ENCODE measurements around the gene SORL1-AS1.
A peak's percentile ranks its signal among the peaks of the same experiment; 100 is the strongest.
"Not testable (repeated sequence)": the region's sequence is repeated elsewhere in the genome, so short reads cannot be mapped to it uniquely, and the experiment has no call there.

The SORL1-AS1 gene

GRCh38 chr11:121452609-121453150 is at the start of gene SORL1-AS1:
SORL1-AS1 (minus strand) TSS chr11:121452967.
- DNase-seq, result no peak

GRCh38 chr11:121500717-121501116 is 48.0 kb upstream of the SORL1-AS1 start:
- DNase-seq, result no peak

DNA sequence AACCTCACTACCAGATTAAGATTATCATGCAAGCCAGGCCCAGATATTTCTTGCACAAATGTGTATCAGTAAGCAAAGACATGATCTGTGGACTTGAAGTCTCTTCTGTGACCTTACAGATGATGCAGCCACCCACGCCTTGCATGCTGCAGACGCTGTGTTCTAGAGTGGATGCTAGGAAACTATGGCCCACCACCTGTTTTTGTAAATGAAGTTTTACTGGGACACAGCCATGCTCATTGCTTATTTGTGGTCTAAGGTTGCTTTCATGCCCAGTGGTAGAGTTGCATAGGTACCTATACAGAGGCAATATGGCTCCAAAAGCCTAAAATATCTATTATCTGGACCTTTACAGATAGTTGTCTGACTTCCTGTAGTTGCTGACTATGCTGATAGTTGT is 47.5 kb upstream of the SORL1-AS1 start:
- no peak for DNase-seq

DNA sequence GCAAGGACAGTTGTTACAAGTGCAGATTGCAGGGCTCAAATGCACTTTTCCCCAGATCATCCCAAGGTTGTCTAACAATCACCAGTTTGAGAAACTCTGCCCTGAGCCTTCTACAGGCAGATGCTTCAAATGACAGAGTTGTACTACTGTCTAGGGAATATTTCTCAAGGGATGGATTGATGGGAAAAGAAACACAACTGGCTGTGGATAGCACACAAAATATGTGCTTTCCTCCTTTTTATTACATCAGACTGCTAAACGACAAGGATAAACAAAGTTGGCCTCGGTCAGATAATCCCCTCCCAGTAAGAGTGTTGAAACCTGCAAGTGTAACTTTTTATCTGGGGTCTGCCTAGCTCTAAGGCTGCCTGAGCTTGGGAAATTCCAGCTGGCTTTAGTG is 46.6 kb upstream of the SORL1-AS1 start:
- DNase-seq, result no peak

DNA sequence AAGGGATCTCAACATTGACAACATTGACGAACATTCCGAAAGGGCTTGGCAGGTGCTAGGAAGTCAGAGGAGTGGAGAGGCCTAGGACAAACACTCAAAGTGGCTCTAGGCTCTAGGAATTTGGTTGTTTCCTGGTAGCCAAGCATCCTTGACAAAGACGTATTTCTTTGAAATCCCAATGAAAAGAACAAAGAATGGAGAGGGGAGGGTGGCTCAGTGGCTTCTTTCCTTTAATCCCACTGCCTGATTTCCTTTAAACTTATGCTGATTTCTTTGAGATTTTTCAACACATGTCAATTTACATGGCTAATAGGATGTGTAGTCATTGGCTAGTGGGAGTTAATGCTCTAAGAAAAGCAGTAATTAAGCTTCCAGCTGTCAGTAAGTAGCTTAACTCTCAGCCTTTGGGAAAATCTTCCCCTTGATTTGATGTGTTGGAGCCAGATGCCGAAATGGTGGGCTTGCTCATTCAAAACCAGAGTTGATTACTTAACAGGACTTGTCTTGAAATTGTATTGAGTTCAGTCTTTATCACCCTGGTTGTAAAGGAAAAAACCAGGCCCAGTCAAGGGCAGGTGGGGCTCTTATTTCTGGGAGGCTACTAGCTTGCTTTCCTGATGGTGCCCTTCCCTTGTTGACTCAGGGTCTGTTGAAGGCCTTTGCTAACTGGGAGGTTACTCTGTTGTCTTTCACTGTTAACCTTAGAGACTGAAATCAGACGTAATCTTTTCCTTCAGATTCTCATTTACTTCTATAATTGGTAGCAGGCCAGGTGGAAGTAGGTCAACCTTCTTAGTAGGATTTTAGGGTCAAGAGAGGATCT is 44.6 kb upstream of the SORL1-AS1 start:
- DNase-seq, result no peak

- DNase-seq, result no peak
These were observed 41.8 kb upstream of the SORL1-AS1 start for GRCh38 chr11:121494355-121495099.

DNA sequence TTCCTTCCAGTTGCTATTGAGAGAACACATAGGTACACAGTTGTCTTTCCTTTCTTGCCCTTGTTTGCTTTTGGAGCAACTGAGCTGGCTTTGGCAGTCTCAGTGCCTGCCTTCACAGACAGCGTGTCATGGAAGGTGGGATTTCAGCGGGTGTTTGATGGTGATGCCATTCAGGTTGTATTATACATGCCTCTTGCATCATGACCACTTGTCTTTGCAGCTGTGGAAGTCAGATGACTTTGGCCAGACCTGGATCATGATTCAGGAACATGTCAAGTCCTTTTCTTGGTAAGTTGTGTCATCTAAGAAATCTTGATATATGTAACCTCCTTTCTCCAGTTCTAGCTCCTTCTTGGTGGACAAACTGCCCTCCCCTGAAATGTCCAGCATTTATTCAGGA is 37.1 kb upstream of the SORL1-AS1 start:
- no peak for DNase-seq

DNA sequence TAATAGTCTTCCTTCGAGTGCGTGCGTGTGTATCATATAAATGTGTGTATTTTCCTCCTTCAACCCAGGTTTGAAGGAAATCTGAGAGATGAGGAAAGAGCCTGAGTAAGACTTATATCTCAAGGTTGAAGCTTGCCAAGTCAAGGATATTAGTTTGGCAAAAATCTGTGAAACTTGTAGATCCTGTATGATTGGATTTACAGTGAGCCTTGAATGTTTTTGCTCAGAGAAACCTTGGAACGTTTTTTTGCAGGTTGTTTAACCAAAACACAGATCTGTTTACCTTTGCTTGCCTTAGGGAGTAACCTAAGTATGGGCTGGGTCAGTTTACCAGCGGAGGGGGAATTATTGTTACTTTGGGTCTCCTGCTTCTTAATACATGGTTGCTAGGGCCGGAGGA is 35.9 kb upstream of the SORL1-AS1 start:
- DNase-seq, result no peak

DNA sequence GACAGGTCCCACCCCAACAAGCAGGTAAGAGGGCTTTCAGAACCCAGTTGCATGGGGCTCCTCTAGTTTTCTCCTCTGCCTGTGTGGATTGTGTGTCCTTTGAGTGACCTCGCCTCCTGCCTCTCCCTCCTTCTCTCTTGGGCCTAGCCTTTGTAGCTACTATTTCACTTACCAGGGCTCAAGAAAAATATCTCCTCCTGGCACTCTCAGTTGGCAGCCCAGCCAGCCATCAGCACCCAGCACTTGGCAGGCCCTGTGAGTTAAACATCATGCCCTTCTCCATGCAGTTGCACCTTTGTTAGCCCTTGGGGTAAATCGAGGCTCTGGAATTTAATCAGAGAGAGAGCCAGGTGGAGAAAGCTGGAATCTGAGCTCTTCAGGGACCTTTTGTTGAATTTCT is 35.4 kb upstream of the SORL1-AS1 start:
- no peak for DNase-seq

GRCh38 chr11:121487191-121487590 is 34.4 kb upstream of the SORL1-AS1 start:
- DNase-seq, result no peak

DNA sequence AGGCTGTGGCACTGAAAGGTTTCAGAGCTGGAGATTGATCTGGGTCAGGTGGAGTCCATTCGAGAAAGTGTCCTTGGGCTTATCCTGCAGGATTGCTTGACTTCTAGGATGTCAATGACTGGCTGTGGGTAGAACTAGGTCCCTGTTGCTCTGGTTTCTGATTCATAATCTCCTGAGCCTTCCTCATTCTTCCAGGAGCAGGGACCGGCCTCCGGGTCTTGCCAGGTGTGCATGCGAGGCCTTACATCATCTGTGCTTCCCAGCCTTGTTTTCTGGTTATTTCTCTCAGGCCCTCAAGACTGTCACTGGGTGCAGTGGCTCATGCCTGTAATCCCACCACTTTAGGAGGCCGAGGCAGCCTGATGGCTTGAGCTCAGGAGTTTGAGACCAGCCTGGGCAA is 33.3 kb upstream of the SORL1-AS1 start:
- no peak for DNase-seq

GRCh38 chr11:121485216-121485615 is 32.4 kb upstream of the SORL1-AS1 start:
- no peak for DNase-seq

- no peak for DNase-seq
These were observed 31.2 kb upstream of the SORL1-AS1 start for GRCh38 chr11:121483805-121484480.

GRCh38 chr11:121482231-121483129 is 29.7 kb upstream of the SORL1-AS1 start:
- DNase-seq, result no peak

- DNase-seq, result not testable (repeated sequence)
These were observed 28.9 kb upstream of the SORL1-AS1 start for GRCh38 chr11:121481484-121482230.

DNA sequence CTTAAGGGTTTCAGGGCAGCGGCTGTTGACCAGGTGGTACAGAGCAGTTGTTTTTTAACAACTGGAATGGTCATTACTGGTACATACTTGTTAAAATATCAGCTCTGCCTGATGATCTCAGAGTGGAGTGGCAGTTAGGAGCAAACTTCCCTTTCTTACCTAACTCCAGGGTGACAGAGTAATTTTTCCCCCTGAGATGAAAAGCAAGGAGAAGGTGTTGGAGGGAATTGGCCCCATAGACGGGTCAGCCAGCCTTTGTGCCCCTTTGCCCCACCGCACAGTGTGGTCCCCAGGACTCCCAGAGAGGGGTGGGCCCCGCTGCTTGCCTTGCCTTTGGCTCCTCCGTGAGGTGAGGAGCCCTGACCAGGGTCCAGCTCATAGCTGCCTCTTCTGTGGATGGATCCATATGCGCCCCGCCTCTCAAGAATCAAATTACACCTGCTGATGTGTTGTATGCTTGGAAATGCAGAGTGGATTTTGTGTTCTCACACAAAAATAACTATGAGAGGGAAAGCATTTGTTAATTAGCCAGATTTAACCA is 27.0 kb upstream of the SORL1-AS1 start:
- DNase-seq, result peak in 1 of 2 experiments; percentile 22

- DNase-seq, result peak in 1 of 2 experiments; percentile 24
These were observed 26.3 kb upstream of the SORL1-AS1 start for GRCh38 chr11:121478895-121479697.

GRCh38 chr11:121478226-121478894 is 25.6 kb upstream of the SORL1-AS1 start:
- DNase-seq, result no peak

DNA sequence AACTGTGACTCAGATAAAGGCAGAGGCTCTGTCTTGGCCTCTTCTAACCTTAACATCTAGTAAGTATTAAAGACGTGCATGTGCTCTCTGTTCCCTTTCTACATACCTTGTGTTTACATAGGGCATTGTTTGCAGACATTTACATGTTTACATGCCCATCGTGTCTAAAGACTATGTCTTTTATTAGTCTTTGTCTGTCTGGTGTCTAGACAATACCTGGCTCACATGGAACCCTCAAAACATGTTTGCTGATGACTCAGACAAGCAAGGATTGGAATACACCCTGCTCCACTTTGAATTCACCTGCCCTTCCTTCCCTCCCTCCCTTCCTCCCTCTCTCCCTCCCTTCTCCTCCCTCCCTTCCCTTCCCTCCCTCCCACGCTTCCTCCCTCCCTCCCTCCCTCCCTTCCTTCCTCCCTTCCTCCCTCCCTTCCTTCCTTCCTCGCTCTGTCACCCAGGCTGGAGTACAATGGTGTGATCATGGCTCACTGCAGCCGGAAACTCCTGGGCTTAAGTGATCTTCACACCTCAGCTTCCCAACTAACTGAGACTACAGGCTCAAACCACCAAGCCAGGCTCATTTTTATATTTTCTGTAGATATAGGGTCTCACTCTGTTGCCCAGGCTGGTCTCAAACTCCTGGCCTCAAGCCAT is 23.7 kb upstream of the SORL1-AS1 start:
- peak; percentile 47 to 70 for DNase-seq

Data from NCI-H1930 (cell line).